ENCODE data around the gene FAM168A.

DNA sequence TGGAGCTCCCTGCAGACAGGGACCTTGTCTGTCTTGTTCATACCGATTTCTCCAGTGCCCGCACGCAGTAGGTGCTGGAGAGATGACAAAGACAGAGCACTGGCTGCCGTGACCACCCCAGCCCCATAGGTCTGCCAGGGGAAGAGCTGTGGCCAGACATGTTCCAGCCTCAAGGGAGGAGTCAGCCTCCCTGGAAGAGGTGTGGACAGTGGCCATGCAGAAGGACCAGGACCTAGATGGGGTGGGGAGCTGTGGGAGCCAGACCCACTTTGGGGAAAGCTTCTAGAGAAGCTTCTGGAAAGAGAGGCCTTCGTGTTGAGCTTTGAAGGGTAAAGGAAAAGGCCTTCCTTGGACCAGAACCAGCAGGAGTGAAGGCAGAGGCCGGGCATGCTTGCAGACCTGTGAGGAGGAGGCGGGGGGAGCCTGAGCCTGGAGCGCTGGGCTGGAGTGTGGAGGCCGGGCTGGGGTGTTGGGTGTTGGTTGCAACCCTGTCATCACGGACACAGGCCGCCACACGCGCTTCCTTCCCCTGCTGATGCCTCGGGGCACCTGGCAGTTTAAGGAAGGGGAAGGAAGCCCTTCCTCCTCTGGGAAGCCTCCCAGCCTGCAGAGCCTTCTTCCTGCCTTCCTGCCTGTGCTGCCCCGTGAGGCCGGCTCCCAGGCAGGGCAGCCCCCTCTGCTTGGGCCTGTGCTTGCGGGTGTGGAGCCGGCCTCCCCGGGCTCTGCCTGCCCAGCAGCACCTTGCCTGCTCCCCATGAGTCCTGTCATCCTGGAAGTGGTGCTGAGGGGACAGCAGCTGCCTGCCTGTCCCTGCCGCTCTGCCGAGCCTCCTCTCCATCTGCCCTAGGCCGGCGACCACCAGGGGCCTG lies 209.4 kb downstream of the FAM168A start:
- TF ChIP-seq, protein P1, sequence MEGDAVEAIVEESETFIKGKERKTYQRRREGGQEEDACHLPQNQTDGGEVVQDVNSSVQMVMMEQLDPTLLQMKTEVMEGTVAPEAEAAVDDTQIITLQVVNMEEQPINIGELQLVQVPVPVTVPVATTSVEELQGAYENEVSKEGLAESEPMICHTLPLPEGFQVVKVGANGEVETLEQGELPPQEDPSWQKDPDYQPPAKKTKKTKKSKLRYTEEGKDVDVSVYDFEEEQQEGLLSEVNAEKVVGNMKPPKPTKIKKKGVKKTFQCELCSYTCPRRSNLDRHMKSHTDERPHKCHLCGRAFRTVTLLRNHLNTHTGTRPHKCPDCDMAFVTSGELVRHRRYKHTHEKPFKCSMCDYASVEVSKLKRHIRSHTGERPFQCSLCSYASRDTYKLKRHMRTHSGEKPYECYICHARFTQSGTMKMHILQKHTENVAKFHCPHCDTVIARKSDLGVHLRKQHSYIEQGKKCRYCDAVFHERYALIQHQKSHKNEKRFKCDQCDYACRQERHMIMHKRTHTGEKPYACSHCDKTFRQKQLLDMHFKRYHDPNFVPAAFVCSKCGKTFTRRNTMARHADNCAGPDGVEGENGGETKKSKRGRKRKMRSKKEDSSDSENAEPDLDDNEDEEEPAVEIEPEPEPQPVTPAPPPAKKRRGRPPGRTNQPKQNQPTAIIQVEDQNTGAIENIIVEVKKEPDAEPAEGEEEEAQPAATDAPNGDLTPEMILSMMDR (IDR thresholded peaks at IDR 0.05; ENCODE audit: low read depth, low read length, poor library complexity, severe bottlenecking): no peak
- TF ChIP-seq EZH2phosphoT487 (IDR thresholded peaks at IDR 0.05; ENCODE audit: borderline replicate concordance, low read length): no peak

Measured in DOHH2 (cell line).